Smooth muscle cell (in vitro differentiated cells): Measurements from ENCODE around the gene SULF2. TPM values are rescaled to one million over a fixed set of nuclear protein-coding genes. Genes with fewer than 3 reads are reported as not detected.

Source experiments
- DNase-seq: peaks from one replicate; lab custom pipeline; 2025; ENCODE audit not compliant: unreplicated experiment; lab: John Stamatoyannopoulos, UW
- H2AFZ ChIP-seq: fragments of 200-600 bp; sonication (generic); 2 replicates; pipeline ENCODE4 v1.6.0; 2016; ENCODE audit warnings: antibody characterized with exemption, low read depth, mild to moderate bottlenecking
- H3F3A ChIP-seq: fragments of 200-600 bp; sonication (generic); 2 replicates; pipeline ENCODE4 v1.6.0; 2017; ENCODE audit warnings: antibody characterized with exemption, low read depth
- H3K27ac ChIP-seq: fragments of 200-600 bp; sonication (generic); 2 replicates; pipeline ENCODE4 v1.5.1; 2016; ENCODE audit warnings: low read depth, mild to moderate bottlenecking
- H3K27me3 ChIP-seq: fragments of 200-600 bp; sonication (generic); 2 replicates; pipeline ENCODE4 v1.6.1; 2016; ENCODE audit warnings: low read depth, mild to moderate bottlenecking
- H3K36me3 ChIP-seq: fragments of 200-600 bp; sonication (generic); 2 replicates; pipeline ENCODE4 v1.5.1; 2016; ENCODE audit warnings: low read depth
- H3K4me1 ChIP-seq: fragments of 200-600 bp; sonication (generic); 2 replicates; pipeline ENCODE4 v1.5.1; 2016; ENCODE audit warnings: low read depth
- H3K4me2 ChIP-seq: fragments of 200-600 bp; sonication (generic); 2 replicates; pipeline ENCODE4 v1.6.0; 2016; ENCODE audit warnings: mild to moderate bottlenecking
- H3K4me3 ChIP-seq: fragments of 200-600 bp; sonication (generic); 2 replicates; pipeline ENCODE4 v1.5.1; 2016; ENCODE audit warnings: mild to moderate bottlenecking
- H3K79me2 ChIP-seq: fragments of 200-600 bp; sonication (generic); 2 replicates; pipeline ENCODE4 v1.6.0; 2016; ENCODE audit warnings: low read depth, mild to moderate bottlenecking
- H3K9ac ChIP-seq: fragments of 200-600 bp; sonication (generic); 2 replicates; pipeline ENCODE4 v1.6.0; 2016; ENCODE audit warnings: low read depth
- H3K9me3 ChIP-seq: fragments of 200-600 bp; sonication (generic); replicated peaks from 2 replicates; pipeline ENCODE4 v1.5.1; 2016; ENCODE audit warnings: low read depth
- H4K20me1 ChIP-seq: fragments of 200-600 bp; sonication (generic); 2 replicates; pipeline ENCODE4 v1.6.0; 2016; ENCODE audit warnings: low read depth
- CTCF ChIP-seq: fragments of 200-600 bp; sonication (generic); IDR thresholded peaks from 2 replicates; pipeline ENCODE4 v1.5.1; 2017; ENCODE audit warnings: borderline replicate concordance, mild to moderate bottlenecking, antibody characterized with exemption; ENCODE audit not compliant: insufficient read depth, poor library complexity, severe bottlenecking
- WGBS: methylation state at CpG from one replicate; pipeline ENCODE4 v1.1.7; 2016; ENCODE audit warnings: low lambda C conversion rate; 5-methylcytosine and 5-hydroxymethylcytosine counted together
- polyA plus RNA-seq: library from polyadenylated mRNA; unstranded; fragments of >200 nt; fragmentation: Nextera tagmentation; extraction: Ambion mirVana; gene quantifications from 2 replicates; pipeline ENCODE4 v1.2.1, GENCODE V29; 2016
- total RNA-seq: library from RNA; depleted of rRNA; stranded (reverse); fragments of >200 nt; gene quantifications from 2 replicates; pipeline ENCODE4 v1.2.3, GENCODE V29; 2014

Gene SULF2
- total and polyA plus RNA-seq, 2 experiments from 2014 or later = 109 to 144 TPM

- no peak for TF ChIP-seq CTCF
- Histone ChIP-seq H3K79me2 (peaks cover 52% of the 10 kb centered on the region), H3K4me1 (peaks cover 12% of the 10 kb centered on the region), H3F3A (no peaks in the 10 kb centered on the region), H3K36me3 (no peaks in the 10 kb centered on the region), H3K4me3 (no peak overlapping the region), H3K27me3 (no peaks in the 10 kb centered on the region), H3K4me2 (no peak overlapping the region), H3K9me3 (no peaks in the 10 kb centered on the region), H3K27ac (no peak overlapping the region), H4K20me1 (peaks cover 75% of the 10 kb centered on the region), H3K9ac (no peak overlapping the region), H2AFZ (no peak overlapping the region)
- DNase-seq = no peak
- 88% methylated on average over 17 of the region's 17 CpGs for WGBS
Observed at GRCh38 chr20:47778398-47779354, 6.6 kb downstream of the SULF2 start.

- Histone ChIP-seq H3K4me2 (no peak overlapping the region), H3K27ac (no peak overlapping the region), H3K79me2 (peaks cover 38% of the 10 kb centered on the region), H4K20me1 (peaks cover 70% of the 10 kb centered on the region), H3K4me3 (no peak overlapping the region), H3K36me3 (no peaks in the 10 kb centered on the region), H3K27me3 (no peaks in the 10 kb centered on the region), H2AFZ (no peak overlapping the region), H3K4me1 (peaks cover 11% of the 10 kb centered on the region), H3K9me3 (no peaks in the 10 kb centered on the region), H3K9ac (no peak overlapping the region), H3F3A (no peaks in the 10 kb centered on the region)
- 98% methylated on average over 4 of the region's 4 CpGs for WGBS
- no peak for TF ChIP-seq CTCF
- DNase-seq = no peak
Observed at GRCh38 chr20:47777220-47777619, 8.1 kb downstream of the SULF2 start.

GRCh38 chr20:47776639-47777038 lies 8.6 kb downstream of the SULF2 start:
- Histone ChIP-seq H2AFZ (no peak overlapping the region), H3K27me3 (no peaks in the 10 kb centered on the region), H3K4me1 (peaks cover 11% of the 10 kb centered on the region), H3K9me3 (no peaks in the 10 kb centered on the region), H3K4me2 (no peak overlapping the region), H3K9ac (no peak overlapping the region), H3K36me3 (no peaks in the 10 kb centered on the region), H3K79me2 (peaks cover 35% of the 10 kb centered on the region), H4K20me1 (peaks cover 64% of the 10 kb centered on the region), H3K27ac (no peak overlapping the region), H3F3A (no peaks in the 10 kb centered on the region), H3K4me3 (no peak overlapping the region)
- WGBS = 97% methylated on average over 4 of the region's 4 CpGs
- no peak for TF ChIP-seq CTCF
- DNase-seq = no peak
